ENCODE data around the gene PRKCA.
"Not testable (repeated sequence)": the region's sequence is repeated elsewhere in the genome, so short reads cannot be mapped to it uniquely, and the experiment has no call there.

PRKCA gene

DNA sequence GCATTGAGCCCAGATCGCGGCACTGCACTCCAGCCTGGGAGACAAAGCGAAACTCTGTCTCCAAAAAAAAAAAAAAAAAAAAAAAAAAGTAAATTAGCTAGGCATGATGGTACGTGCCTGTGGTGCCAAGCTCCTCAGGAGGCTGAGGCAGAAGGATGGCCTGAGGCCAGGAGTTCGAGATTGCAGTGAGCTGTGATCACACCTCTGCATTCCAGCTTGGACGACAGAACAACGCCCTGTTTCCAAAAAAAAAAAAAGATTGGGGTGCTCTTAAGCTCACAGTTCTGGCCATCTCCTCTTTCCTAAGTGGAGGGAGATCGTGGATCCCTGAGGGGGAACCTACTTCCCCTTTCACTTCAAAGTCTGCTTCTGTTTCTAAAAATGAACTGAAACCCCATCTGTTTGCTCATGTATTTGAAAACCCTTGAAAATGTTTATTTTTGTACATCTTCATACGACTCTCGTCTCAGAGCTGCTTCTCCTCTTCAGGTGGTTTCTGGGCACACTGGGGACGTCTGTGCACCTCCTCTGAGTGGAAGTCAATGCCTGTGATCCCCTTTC, 138.8 kb downstream of the PRKCA start:
- no peak for DNase-seq (ENCODE audit: low read depth)

DNA sequence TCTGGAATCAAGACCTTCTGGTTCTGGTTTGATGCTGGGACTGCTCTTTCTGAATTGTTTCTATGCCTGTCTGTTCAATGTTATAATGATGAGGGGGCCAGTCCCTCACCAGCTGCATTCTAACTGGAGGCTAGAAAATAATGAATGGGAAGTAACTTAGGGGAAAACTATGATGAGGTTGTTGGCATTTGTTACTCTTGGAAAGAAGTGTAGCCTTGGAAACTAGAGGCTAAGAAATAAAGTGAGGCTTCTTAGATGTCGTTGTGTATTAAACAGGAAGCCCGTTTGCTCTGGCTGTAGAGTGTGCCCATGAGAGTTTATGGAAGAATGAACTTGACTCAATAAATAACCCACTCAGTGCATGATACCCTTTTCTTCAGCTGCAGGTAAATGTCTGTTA, 140.8 kb downstream of the PRKCA start:
- DNase-seq (ENCODE audit: low read depth), result no peak

DNA sequence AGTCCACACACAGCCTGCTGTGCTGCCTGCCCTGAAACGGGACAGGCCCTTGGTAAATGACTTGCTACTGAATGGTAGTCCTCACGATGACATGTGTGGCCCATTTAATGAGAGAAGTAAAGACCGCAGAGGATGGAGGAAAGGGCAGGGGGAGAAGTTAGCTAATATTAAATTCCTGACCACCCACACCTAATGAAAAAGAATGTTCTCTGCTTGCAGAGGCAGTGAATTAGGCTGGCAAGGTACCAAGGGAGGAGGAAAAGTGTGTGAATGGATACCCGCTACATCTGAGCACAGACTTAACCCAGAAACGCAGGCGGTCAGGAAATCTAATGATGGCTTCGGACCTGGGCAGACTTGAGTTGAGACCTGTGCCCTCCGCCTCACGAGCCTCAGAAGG, 141.2 kb downstream of the PRKCA start:
- no peak for DNase-seq (ENCODE audit: low read depth)

DNA sequence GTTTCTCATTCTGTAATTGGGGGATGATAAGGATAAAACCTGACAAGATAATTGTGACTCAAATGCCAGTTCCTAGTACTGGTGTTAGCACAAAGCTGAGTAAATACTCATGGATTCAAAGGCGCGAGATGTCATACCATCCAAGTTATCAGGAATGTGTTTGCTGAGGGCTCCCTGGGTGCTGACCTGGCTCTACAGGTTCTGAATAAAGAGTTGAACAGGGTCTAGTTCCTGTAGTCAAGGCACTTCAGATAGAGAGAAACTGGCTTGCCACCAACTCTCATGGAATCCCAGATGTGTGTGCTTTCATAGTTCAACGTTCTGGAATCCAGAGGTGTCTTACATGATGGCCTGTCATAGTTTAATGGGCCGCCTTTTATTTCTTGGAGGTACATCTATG, 141.6 kb downstream of the PRKCA start:
- no peak for DNase-seq (ENCODE audit: low read depth)

DNA sequence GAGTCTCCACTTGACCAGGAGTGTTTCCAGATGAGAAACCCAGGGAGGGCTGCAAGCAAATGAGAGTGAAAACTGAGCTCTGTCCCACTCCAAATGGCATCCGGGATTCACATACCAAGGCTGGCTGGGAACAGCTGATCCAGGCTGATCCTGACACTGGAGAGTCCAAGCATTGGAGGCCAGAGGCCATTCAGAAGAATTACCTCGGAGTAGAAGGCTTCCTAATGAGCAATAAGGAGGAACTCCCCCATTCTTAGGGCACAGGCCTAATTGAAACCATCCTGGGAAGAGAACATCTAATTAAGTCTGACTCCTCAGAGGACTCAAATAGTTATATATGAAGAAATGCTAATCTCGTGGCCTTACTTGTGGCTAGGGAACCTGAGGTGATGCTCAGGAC, 142.8 kb downstream of the PRKCA start:
- DNase-seq (ENCODE audit: low read depth), result no peak

DNA sequence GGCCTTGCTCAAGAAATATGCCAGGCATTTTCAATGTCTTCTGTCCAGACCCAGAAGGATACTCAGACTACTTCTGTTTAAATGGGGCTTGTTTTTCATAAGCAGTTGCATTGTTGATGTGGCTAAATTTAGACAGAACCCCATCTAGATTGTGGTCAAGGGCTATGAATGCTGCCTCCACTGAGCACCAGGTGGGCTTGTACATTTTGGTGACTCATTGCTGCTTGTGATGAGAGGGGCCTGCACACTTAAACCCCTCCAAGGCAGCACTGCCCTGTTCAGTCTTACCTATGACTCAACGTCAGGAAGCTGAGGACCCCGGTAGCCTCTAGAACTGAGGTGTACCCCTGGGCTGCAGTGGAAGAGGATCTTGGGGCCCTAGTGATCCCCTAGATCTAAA, 144.0 kb downstream of the PRKCA start:
- no peak for DNase-seq (ENCODE audit: low read depth)

DNA sequence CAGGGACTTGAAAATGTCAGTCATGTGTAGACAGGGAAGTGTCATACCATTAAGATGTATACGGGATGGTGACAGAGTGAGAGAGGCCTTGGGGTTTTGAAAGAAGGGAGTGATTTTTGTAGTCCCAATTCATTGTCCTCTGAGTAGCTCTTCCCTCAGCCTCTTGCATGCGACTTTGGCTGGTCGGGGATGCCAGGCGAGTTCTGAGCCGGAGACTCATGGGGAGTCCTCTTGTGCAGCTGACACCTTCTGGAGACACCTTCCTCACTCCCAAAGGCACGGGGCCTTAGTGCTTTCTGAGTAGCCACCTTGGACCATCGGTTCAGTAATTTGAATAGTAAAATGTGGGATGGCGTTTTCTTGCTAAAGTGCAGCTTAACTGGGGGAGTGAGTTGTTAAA, 144.7 kb downstream of the PRKCA start:
- DNase-seq (ENCODE audit: low read depth), result no peak

DNA sequence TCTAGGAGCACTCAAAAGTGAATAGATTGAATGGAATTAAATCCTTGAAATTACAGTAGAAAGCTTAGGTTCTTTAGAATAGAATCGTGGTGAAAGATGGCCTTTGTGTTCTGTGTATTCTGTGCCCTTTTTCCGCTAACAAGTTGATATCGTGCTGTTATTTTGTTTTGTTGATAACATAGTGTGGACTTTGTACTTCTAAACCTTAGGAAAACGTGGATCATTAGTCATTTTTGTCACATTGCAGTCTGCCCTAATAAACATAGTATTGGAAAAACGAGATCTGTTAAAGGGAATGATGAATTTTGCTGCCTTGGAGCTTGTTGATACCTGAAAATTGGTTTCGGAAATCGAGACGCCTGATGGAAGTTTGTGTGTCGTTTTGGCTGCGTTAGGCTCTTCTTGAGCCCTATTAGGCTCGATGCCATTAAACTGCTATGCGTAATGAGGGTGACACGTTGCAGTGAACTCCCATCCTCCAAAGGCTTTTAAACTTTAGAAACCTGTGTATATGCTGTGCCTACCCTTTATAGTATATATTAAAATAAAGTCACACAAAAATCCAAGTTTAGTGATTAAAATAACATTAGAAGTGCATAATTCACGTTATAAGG, 145.7 kb downstream of the PRKCA start:
- no peak for DNase-seq (ENCODE audit: low read depth)

DNA sequence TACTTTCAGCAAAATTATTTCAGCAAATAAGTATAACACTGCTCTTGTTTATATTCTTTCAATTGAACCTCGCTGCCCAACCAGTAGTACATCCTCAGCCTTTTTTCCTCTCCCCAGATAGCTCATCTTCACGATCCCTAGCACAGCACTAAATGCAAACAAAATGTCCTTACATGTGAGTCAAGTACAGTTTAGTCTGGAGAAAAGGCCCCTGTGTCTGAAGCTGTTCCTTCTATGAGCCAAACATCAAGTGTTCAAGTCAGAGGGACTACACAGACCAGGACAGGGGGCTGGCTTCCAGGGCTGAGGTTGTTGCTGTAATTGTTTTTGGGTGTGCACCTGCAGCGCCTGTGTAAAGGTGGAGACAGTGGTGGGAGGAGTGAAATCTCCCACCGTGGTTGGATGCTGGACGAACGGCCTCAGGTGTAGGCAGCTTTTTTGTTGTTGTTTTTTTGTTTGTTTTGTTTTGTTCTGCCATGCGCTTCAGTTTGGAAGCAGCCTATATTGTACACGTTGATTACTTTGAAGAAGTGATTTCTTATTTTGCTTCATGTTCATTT, 147.1 kb downstream of the PRKCA start:
- DNase-seq (ENCODE audit: low read depth), result no peak

DNA sequence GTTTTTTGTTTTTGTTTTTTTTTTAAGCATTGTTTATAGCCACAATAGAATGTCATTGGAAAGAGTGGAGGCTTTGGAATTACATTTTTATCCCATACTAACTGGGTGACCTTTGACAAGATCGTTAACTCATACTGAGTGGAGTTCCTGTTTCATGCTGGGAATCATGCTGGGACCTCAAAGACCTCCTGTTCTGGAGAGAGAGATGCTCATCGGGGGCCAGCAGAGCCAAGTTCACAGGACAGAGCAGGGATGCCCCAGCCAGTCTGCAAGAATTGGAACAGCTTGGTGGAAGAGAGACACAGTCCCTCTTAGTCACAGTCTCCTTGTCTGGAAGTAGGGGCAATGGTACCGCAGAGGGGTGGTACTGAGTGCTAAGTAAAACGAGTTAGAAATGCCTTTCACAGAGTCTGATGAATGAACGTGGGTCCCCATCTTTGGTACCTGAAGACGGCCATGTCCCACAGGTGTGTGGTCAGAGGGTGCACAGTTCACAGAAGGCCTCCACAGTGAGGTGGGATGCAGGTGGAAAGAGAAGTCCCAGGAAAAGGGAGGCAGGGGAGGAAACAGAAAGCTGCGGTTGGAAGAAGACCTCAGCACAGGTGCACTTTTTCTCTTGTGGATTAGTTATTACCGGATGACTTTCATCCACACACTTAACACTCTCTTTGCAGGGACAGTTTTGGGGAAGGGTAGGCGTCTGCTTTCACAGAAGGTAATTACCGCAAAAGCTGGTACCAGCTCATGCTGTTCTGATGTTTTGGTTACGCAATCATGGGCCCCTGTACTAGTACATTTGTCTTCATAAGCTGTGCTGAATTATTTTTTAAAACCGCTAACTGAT, 147.8 kb downstream of the PRKCA start:
- DNase-seq (ENCODE audit: low read depth), result no peak

DNA sequence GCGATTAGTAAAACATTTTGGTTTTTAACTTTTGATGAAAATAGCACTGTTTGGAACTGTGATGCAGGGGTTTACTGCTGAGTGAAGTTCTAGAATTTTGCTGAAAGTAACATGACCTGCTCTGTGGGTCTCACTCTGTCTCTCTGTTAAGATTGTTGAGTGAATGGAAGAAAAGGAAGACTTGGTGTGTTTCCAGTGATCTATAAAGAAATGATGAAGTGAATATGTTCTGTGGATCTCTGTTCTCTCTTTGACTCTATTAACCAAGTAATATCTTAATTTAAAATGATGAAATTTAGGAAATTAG, 148.4 kb downstream of the PRKCA start:
- DNase-seq (ENCODE audit: low read depth), result no peak

DNA sequence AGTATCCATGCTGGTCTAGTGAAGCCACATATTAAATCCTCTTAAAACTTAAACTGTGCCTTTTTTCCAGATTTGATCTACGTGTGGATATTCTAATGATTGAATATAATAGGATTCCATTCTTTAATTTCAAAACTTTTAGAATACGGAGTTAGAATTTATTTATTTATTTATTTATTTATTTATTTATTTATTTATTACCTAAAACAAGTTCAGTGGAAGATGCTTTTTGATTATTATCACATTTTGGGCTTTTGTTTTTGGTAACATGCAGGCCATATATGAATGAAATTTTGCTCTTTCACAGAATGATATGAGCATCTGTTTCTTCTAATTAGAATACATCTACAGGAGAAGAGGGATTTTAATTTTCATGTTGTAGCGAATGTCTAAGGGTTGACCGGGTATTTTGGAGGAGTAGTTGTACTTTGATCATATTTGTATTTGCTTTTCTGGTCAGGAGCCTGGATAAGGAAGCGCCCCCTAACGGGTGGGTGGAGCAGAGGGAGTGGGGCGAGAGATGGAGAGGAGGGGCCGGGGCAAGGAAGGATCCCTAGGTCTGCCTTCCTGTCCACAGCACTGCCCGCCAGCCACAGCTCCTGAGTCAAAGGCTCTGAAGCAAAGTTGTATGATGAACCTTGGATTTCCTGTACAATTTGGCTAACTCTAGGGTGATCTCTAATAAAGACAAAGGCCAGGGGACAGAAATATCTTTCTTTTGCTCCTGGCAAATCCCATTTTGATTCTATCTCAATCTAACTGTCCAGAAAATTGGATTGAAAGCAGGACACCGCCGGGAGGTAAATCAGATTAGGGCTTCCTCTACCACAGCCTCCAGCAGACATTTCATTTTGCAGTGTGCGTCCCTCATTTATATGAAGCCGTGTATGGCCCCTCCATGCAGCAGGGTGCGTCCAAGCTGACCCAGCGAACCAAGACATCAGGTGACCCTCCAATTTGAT, 149.1 kb downstream of the PRKCA start:
- DNase-seq (ENCODE audit: low read depth), result no peak

DNA sequence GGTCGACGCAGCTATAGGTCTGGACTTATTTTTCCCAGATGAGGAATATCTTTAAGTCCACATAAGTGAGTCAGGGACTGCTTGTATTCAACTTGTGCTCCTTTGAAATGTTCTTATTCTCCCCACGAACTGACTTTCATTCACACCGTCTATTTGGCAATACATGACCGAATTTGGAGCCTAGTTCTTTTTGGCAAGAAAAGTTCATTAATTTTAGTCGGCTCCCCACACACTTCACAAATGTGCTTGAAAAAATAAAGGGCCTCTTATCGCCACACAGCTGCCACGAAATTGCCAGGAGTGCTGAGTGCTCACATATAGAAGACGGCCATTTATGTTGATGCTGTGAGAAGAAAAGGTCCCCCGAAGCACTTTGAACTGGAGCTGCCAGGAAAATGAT, 152.6 kb downstream of the PRKCA start:
- no peak for DNase-seq (ENCODE audit: low read depth)

DNA sequence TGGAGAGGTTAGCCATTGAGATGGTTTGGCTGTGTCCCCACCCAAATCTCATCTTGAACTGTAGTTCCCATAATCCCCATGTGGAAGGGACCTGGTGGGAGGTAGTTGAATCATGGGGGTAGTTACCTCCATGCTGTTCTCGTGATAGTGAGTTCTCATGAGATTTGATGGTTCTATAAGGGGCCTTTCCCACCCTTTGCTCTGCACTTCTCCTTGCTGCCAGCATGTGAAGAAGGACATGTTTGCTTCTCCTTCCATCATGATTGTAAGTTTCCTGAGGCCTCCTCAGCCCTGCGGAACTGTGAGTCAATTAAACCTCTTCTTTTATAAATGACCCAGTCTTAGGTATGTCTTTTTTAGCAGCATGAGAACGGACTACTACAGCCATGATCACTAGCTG, 155.1 kb downstream of the PRKCA start:
- DNase-seq (ENCODE audit: low read depth), result not testable (repeated sequence)

DNA sequence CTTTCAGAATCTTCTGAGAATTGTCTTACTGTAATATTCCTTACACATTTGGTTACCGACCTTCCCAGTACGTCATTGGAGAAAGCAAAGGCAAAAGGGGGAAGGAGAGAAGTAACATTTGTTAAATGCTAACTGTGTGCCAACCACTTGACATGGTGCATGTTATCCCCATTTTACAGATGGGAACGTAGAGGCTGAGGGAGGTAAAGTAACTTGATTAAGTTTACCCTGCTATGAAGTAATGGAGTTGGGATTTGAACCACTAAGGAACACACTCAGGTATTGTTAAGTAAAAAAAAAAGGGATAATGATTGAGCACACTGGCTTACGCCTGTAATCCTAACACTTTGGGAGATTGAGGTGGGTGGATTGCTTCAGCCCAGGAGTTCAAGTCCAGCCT, 156.4 kb downstream of the PRKCA start:
- DNase-seq (ENCODE audit: low read depth), result no peak

DNA sequence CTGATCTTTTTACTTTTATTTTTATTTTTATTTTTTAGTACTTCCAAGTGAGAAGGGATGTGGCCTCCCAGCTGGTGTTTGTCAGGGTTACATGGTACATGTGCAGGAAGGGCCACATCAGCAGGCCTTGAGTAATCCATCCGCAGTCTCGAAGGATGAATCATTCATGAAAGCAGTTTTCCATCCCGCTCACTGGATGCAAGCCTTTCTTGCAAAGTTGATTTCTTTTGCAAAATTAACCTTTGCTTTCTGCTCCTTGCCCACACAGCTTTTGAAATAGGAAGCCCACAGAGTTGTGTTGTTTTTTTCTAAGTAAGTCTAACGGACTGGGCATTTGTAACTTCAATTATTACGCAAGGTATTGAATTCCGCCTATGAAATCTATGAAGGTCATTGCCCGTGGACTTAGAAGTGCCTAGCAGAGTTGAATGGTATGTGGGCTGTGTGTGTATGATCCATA, 157.4 kb downstream of the PRKCA start:
- DNase-seq (ENCODE audit: low read depth), result peak; percentile 99

DNA sequence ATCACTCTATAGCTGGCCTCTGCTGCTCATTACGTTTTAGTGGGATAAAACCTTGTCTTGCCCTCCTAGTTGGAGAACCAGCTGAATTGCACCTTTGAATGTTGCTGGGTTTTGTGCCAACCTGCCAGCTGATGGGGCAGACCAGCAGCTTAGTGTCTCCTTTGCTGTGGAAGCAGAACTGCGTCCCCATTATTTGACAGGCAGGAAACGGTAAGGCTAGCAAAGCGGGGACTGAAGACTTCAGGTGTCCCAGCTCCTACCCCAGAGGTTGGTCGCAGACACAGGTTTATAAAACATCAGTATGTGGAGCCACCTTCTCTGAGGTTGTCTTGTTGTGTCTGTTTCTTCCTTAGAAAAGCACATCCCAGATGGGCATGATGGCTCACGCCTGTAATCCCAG, 158.1 kb downstream of the PRKCA start:
- no peak for DNase-seq (ENCODE audit: low read depth)

DNA sequence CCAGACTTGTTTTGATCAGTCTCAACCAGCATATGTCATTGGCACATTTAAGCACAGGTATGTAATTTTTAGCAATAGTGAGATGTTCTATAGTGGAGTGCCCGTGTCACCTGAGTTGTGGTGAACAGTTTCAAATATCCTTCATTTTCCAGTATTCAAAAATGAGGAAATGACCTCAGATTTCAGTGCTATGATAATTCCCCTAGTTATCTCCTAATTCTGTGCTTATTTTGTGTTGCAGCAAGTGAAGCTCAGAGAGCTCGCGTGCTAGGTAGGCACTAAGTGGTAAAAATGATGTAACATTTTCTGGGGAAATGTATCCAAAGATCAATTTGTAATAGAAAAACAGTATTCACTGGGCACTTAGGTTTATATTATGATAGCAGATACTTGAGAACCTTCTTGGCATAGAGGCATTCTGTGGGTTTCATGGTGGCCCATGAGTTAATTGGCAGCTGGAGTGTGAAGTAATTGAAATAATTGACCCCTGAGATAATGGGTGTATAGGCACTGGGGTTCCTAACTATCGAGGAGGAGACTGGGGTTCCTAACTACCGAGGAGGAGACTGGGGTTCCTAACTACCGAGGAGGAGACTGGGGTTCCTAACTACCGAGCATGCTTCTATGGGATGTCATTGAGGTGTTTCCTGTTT, 159.1 kb downstream of the PRKCA start:
- no peak for DNase-seq (ENCODE audit: low read depth)

DNA sequence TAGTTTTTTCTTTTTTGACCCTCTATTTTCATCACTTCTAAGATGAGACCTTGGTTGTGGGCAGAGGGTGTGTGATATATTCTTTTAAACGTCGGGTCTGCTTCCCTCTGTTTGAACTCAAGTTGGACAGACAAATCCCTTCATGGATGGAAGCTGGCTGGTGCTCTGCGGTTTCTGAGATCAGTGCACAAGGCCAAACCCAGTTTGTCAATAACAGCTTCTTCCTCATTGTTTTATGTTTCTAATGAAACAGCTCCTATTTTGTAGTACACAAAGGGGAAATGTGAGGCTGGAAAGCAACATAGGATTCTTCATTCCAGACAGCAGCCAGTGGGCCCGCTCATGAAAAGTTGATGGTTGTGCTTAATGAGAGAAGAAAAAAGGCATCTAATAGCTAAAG, 159.6 kb downstream of the PRKCA start:
- no peak for DNase-seq (ENCODE audit: low read depth)

DNA sequence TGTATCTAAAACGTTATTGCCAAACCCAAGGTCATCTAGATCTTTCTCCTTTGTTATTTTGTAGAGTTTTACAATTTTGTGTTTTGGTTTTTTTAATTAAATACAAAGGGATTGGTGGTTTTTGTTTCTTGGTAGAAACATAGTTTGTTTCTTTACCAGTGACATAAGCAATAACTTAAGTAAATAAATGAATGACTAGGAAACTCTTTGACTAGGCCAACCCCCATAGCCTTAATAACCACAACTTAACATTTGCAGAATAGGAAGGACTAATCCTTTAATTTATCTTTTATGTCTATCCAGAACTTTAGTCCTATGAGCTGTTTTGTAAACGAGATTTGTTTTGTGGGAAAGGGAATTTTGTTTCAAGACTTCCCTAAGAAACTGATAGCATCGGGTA, 162.5 kb downstream of the PRKCA start:
- no peak for DNase-seq (ENCODE audit: low read depth)

DNA sequence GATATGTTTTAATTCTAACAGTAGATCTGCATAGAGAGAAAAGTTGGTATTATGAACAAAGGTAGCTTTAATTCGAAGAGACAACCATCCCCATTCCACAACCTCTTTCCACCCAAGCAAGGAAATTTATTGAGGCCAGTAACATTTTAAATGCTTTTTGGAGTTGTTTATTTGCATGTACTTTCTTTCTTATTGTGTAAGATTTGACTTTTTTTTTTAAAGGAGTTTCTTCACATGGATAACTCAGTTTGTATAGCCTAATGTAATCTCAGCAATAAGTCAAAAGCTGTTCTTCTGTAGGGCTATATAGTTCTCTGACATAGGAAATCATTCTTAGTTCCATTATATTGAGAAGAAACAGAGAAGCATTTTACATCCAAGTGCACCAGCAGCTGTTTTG, 163.3 kb downstream of the PRKCA start:
- no peak for DNase-seq (ENCODE audit: low read depth)
